ENCODE measurements around the gene FCRL3. TPM values are rescaled to one million over a fixed set of nuclear protein-coding genes. Genes with fewer than 3 reads are reported as not detected.

FCRL3 gene
- total and polyA plus RNA-seq, 8 donors = 0.02 to 0.09 (median 0.09) TPM; not detected in 5

GRCh38 chr1:157646144-157646543, 54.4 kb downstream of the FCRL3 start:
- FAIRE-seq (no peak), ATAC-seq (no peak), DNase-seq (no peak)
- H3K27me3 ChIP-seq = no peaks in the 10 kb centered on the region
- no peaks in the 10 kb centered on the region for H3K36me3 ChIP-seq
- no peak overlapping the region for H3K27ac ChIP-seq
- H3K4me1 ChIP-seq = no peaks in the 10 kb centered on the region
- intact Hi-C loops (cut with DNase I) = no loop called here
- no peak overlapping the region for H3K4me3 ChIP-seq
- TF ChIP-seq, protein P1, sequence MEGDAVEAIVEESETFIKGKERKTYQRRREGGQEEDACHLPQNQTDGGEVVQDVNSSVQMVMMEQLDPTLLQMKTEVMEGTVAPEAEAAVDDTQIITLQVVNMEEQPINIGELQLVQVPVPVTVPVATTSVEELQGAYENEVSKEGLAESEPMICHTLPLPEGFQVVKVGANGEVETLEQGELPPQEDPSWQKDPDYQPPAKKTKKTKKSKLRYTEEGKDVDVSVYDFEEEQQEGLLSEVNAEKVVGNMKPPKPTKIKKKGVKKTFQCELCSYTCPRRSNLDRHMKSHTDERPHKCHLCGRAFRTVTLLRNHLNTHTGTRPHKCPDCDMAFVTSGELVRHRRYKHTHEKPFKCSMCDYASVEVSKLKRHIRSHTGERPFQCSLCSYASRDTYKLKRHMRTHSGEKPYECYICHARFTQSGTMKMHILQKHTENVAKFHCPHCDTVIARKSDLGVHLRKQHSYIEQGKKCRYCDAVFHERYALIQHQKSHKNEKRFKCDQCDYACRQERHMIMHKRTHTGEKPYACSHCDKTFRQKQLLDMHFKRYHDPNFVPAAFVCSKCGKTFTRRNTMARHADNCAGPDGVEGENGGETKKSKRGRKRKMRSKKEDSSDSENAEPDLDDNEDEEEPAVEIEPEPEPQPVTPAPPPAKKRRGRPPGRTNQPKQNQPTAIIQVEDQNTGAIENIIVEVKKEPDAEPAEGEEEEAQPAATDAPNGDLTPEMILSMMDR (IDR thresholded peaks at IDR 0.05) = no peak
- H3K9me3 ChIP-seq = no peaks in the 10 kb centered on the region

GRCh38 chr1:157641177-157641576, 59.4 kb downstream of the FCRL3 start:
- WGBS, 2 donors = 27 to 28% methylated on average over 2 of the region's 2 CpGs
- Histone ChIP-seq H3K4me1 (no peaks in the 10 kb centered on the region), H3K36me3 (no peaks in the 10 kb centered on the region), H3K9me3 (no peaks in the 10 kb centered on the region), H3K4me3 (no peak overlapping the region), H3K27me3 (no peaks in the 10 kb centered on the region), H3K27ac (no peak overlapping the region)
- FAIRE-seq = no peak
- no peak for ATAC-seq
- intact Hi-C loops (cut with DNase I) = no loop called here
- TF ChIP-seq, protein P1 (IDR thresholded peaks at IDR 0.05) = no peak
- DNase-seq = no peak

- no peak overlapping the region for H3K4me3 ChIP-seq
- FAIRE-seq = no peak
- no peaks in the 10 kb centered on the region for H3K27me3 ChIP-seq
- TF ChIP-seq, protein P1 (IDR thresholded peaks at IDR 0.05) = no peak
- WGBS, 2 donors = 45 to 49% methylated on average over 4 of the region's 4 CpGs
- no peak for ATAC-seq
- H3K4me1 ChIP-seq = no peaks in the 10 kb centered on the region
- intact Hi-C loops (cut with DNase I) = no loop called here
- H3K27ac ChIP-seq = no peak overlapping the region
- no peaks in the 10 kb centered on the region for H3K9me3 ChIP-seq
- no peak for DNase-seq
- H3K36me3 ChIP-seq = no peaks in the 10 kb centered on the region
These were observed 60.8 kb downstream of the FCRL3 start for GRCh38 chr1:157639800-157640199.

DNA sequence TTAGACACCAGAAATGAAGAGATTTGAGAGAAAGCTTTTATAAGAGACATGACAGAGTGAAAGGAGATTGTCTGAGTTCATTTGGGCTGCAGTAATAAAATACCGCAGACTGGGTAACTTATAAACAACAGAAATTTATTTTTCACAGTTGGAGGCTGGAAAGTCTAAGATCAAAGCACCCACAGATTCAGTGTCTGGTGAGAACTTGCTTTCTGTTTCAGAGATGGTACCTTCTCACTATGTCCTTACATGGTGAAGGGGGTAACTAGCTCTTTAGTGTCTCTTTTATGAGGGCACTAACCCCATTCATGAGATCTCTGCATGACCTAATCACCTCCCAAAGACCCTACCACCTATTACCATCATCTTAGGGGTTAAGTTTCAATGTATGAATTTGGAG, 71.8 kb downstream of the FCRL3 start:
- Histone ChIP-seq H3K9me3 (no peaks in the 10 kb centered on the region), H3K4me3 (no peak overlapping the region), H3K4me1 (no peaks in the 10 kb centered on the region), H3K27me3 (no peaks in the 10 kb centered on the region), H3K27ac (no peak overlapping the region), H3K36me3 (no peaks in the 10 kb centered on the region)
- no peak for FAIRE-seq
- WGBS, 2 donors = 88 to 100% methylated on average over 1 of the region's 1 CpG
- intact Hi-C loops (cut with DNase I) = no loop called here
- TF ChIP-seq, protein P1 (IDR thresholded peaks at IDR 0.05) = no peak
- ATAC-seq = no peak
- DNase-seq = no peak

Other genes starting within 250 kb of the FCRL3 start
- gene FCRL5, start 148.3 kb downstream of the FCRL3 start, total RNA-seq = 1 to 10 TPM in 1 of 6 donors, under 1 TPM in 3, not detected in 2; 0.05 to 1.4 (median 0.10) TPM
- gene FCRL5, start 148.3 kb downstream of the FCRL3 start, polyA plus RNA-seq = under 1 TPM in 1 of 2 donors, not detected in 1; 0.02 TPM
- gene FCRL4, start 102.7 kb downstream of the FCRL3 start, total RNA-seq = not detected
- gene FCRL4, start 102.7 kb downstream of the FCRL3 start, polyA plus RNA-seq = not detected
- not detected for gene FCRL2, start 76.4 kb upstream of the FCRL3 start, total RNA-seq
- gene FCRL2, start 76.4 kb upstream of the FCRL3 start, polyA plus RNA-seq = under 1 TPM in 1 of 2 donors, not detected in 1; 0.07 TPM
- gene FCRL1, start 119.4 kb upstream of the FCRL3 start, total RNA-seq = under 1 TPM in 1 of 6 donors, not detected in 5; 0.18 TPM
- gene FCRL1, start 119.4 kb upstream of the FCRL3 start, polyA plus RNA-seq = under 1 TPM in 1 of 2 donors, not detected in 1; 0.02 TPM
- under 1 TPM in 2 of 6 donors, not detected in 4; 0.17 to 0.23 TPM for gene CD5L, start 141.0 kb upstream of the FCRL3 start, total RNA-seq
- not detected for gene CD5L, start 141.0 kb upstream of the FCRL3 start, polyA plus RNA-seq